GM12801 (cell line): Measurements from ENCODE around the gene SUSD6.

Experiments used
- CTCF ChIP-seq: IDR thresholded peaks from one replicate; pipeline ENCODE4 v1.5.1; 2011; ENCODE audit warnings: control low read depth; ENCODE audit not compliant: insufficient read length; ENCODE audit errors: extremely low read depth

The SUSD6 gene

GRCh38 chr14:69658664-69659261 is 47.4 kb downstream of the SUSD6 start:
- no peak for TF ChIP-seq CTCF

GRCh38 chr14:69660344-69661193 is 49.2 kb downstream of the SUSD6 start:
- no peak for TF ChIP-seq CTCF

GRCh38 chr14:69661194-69661537 is 49.8 kb downstream of the SUSD6 start:
- no peak for TF ChIP-seq CTCF

GRCh38 chr14:69662636-69663299 is 51.4 kb downstream of the SUSD6 start:
- TF ChIP-seq CTCF: no peak

- TF ChIP-seq CTCF: no peak
Observed at GRCh38 chr14:69663300-69663643, 51.9 kb downstream of the SUSD6 start.

GRCh38 chr14:69664265-69664664 is 52.9 kb downstream of the SUSD6 start:
- no peak for TF ChIP-seq CTCF

- no peak for TF ChIP-seq CTCF
Observed at GRCh38 chr14:69664865-69665526, 53.6 kb downstream of the SUSD6 start.
